Lung (tissue), 12 donors: ENCODE measurements around the gene FAM221B. TPM values are rescaled to one million over a fixed set of nuclear protein-coding genes. Genes with fewer than 3 reads are reported as not detected.

Experiments
- ATAC-seq: fragments of 200-7000 bp; cut with Tn5 transposase; one replicate; pipeline ENCODE4 v1.9.1; 2020; ENCODE audit warnings: moderate number of reproducible peaks; ENCODE audit not compliant: insufficient read depth, low FRiP score
- DNase-seq, 3 donors: peaks; one replicate each; pipeline ENCODE4 v3.0.0-alpha.2; 2013 to 2017
- H3K27ac ChIP-seq, 2 donors: one replicate each; pipeline ENCODE4 v1.5.1; 2013; ENCODE audit warnings: mild to moderate bottlenecking in 2 of 2, moderate library complexity in 2 of 2, control low read depth in 1 of 2, inconsistent platforms in 1 of 2, low read depth in 1 of 2, low read length in 1 of 2
- H3K27me3 ChIP-seq, 3 donors: one replicate each; pipeline ENCODE4 v1.5.1; 2013; ENCODE audit warnings: low read length in 2 of 3; ENCODE audit not compliant: control insufficient read depth in 3 of 3, insufficient read depth in 3 of 3
- H3K36me3 ChIP-seq, 4 donors: one replicate each; pipeline ENCODE4 v1.5.1; 2013; ENCODE audit warnings: low read length in 4 of 4, mild to moderate bottlenecking in 1 of 4, moderate library complexity in 1 of 4; ENCODE audit not compliant: control insufficient read depth in 4 of 4, insufficient read depth in 4 of 4
- H3K4me1 ChIP-seq, 5 donors: one replicate each; pipeline ENCODE4 v1.5.1; 2013; ENCODE audit warnings: low read length in 5 of 5, mild to moderate bottlenecking in 2 of 5, moderate library complexity in 1 of 5; ENCODE audit not compliant: control insufficient read depth in 5 of 5, insufficient read depth in 5 of 5
- H3K4me3 ChIP-seq: one replicate; pipeline ENCODE4 v1.5.1; 2013; ENCODE audit warnings: mild to moderate bottlenecking, control low read depth, moderate library complexity
- H3K9ac ChIP-seq, 2 donors: one replicate each; pipeline ENCODE4 v1.5.1; 2013; ENCODE audit warnings: low read length in 2 of 2, control low read depth in 1 of 2; ENCODE audit not compliant: insufficient read depth in 1 of 2
- H3K9me3 ChIP-seq, 4 donors: one replicate each; pipeline ENCODE4 v1.5.1; 2013; ENCODE audit warnings: low read length in 3 of 4, mild to moderate bottlenecking in 1 of 4, moderate library complexity in 1 of 4; ENCODE audit not compliant: control insufficient read depth in 4 of 4, insufficient read depth in 3 of 4
- WGBS, 2 donors: extraction: QIAGEN DNeasy Blood & Tissue Kit; methylation state at CpG; one replicate each; pipeline ENCODE4 v1.1.7; 2013; 5-methylcytosine and 5-hydroxymethylcytosine counted together
- polyA plus RNA-seq, 2 donors: library from polyadenylated mRNA; stranded (reverse); fragments of 200-250 nt; gene quantifications; one replicate each; pipeline ENCODE4 v1.2.1, GENCODE V29; 2013
- total RNA-seq, 2 donors: library from RNA; depleted of rRNA in 1 of 2; stranded (reverse); fragments of >200 nt in 1 of 2; gene quantifications; one replicate each; pipeline ENCODE4 v1.2.1, GENCODE V29; 2014 to 2021
- TF ChIP-seq, protein P1 (sequence below): IDR thresholded peaks from 2 replicates; pipeline ENCODE4 v1.5.1; 2012; ENCODE audit warnings: mild to moderate bottlenecking; ENCODE audit errors: control extremely low read depth, extremely low read depth
- donor health status: control.
- donor health status: control.
- donor health status: Bipolar disorder and iron deficiency.
- donor health status: healthy.
- donor health status: DM: yes; HTN: yes; CAD: no.

The FAM221B gene
- total and polyA plus RNA-seq, 4 donors, result 0.10 to 0.25 (median 0.13) TPM

DNA sequence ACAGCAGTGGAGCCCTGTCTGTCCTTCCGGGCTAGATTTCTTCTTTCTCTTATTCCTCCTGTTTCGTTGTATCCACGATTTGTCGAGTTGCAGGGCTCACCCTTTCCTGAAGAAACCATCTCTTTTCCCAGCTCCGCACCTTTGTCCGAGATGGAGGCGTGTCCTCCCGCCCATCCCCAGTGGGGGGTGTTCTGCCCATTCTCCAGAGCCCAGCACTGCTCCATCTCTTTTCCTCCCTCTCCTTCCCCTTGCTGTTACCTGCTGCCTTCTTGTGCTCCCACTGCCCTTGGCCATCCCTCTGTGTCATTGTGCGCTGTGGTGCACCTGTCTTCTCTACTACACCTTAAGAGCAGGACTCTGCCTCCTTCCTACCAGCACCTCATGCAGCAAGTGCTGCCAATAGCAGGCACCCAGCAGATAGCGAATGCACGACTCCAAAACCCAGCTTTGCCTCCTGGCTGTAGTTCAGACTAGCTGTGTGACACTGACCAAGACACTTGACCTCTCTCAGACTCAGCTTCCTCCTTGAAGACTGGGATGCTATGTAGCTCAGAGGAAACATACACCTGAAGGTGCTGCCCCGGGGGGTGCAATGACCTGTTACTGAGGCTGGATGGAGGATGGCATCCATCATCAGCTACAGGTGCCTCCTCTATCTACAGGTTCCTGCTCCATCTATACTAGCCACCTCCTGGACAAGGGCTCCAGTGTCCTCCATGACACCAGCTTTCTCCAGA, 32.8 kb upstream of the FAM221B start:
- H3K4me3 ChIP-seq, result no peak overlapping the region
- no peaks in the 10 kb centered on the region for H3K27me3 ChIP-seq
- WGBS, 2 donors, result 73 to 74% methylated on average over 12 of the region's 12 CpGs
- H3K4me1 ChIP-seq, result peaks cover 0 to 11% (median 0%) of the 10 kb centered on the region in 5 donors
- TF ChIP-seq, protein P1, sequence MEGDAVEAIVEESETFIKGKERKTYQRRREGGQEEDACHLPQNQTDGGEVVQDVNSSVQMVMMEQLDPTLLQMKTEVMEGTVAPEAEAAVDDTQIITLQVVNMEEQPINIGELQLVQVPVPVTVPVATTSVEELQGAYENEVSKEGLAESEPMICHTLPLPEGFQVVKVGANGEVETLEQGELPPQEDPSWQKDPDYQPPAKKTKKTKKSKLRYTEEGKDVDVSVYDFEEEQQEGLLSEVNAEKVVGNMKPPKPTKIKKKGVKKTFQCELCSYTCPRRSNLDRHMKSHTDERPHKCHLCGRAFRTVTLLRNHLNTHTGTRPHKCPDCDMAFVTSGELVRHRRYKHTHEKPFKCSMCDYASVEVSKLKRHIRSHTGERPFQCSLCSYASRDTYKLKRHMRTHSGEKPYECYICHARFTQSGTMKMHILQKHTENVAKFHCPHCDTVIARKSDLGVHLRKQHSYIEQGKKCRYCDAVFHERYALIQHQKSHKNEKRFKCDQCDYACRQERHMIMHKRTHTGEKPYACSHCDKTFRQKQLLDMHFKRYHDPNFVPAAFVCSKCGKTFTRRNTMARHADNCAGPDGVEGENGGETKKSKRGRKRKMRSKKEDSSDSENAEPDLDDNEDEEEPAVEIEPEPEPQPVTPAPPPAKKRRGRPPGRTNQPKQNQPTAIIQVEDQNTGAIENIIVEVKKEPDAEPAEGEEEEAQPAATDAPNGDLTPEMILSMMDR, result no peak
- no peak overlapping the region for H3K27ac ChIP-seq
- no peak for ATAC-seq
- no peaks in the 10 kb centered on the region for H3K9me3 ChIP-seq
- H3K9ac ChIP-seq, result no peak overlapping the region
- no peaks in the 10 kb centered on the region for H3K36me3 ChIP-seq
- DNase-seq, result no peak

DNA sequence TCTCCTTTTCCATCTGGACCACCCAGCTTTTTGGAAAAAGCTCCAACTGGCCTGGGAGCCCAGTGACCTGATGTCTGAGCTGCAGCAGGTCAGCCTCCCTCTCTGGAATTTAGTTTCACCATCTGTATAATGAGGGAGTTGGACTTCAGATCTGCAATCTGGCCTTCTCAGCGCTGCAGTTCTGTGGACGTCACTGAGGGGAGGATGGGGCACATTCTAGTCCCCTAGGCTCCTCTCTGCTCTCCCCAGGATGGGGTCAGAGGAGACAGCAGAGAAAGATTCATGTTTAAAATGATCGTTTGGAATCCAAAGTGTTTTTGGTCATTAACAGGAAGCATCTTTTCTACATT, 31.4 kb upstream of the FAM221B start:
- Histone ChIP-seq H3K9ac (no peak overlapping the region), H3K9me3 (no peaks in the 10 kb centered on the region), H3K36me3 (no peaks in the 10 kb centered on the region), H3K27ac (no peak overlapping the region), H3K4me3 (no peak overlapping the region), H3K4me1 (peaks cover 0 to 11% (median 0%) of the 10 kb centered on the region in 5 donors), H3K27me3 (no peaks in the 10 kb centered on the region)
- no peak for DNase-seq
- 53 to 65% methylated on average over 3 of the region's 3 CpGs for WGBS, 2 donors
- ATAC-seq, result no peak
- TF ChIP-seq, protein P1, result no peak

DNA sequence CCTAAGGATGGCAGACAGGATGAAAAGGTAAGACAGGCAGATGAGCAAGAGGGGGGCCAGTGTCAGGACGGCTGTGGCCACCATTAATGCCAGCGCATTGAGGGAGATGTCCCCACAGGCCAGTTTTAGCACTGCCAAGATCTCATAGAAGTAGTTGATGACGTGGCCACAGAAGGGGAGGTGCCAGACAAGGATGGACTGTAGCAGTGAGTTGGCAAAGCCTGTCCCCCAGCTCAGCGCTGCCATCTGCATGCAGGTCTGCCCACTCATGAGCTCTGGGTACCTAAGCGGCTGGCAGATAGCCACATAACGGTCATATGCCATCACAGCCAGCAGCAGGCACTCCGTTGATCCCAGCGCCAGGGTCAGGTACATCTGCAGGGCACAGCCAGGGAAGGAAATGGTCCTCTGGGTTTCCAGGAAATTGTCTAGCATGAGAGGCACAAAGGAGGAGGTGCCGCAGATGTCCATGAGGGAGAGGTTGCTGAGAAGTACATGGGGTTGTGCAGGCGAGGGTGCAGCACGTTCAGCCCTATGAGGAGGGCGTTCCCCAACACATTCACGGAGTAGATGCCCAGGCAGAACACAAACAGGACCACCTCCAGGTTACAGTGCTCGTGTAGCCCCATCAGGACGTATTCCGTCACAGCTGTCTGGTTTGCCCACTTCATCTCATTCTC, 30.9 kb upstream of the FAM221B start:
- H3K4me3 ChIP-seq, result no peak overlapping the region
- H3K9me3 ChIP-seq, result no peaks in the 10 kb centered on the region
- no peak for ATAC-seq
- H3K9ac ChIP-seq, result no peak overlapping the region
- DNase-seq, result peak; percentile 12 to 39 (median 25)
- WGBS, 2 donors, result 55 to 66% methylated on average over 16 of the region's 16 CpGs
- H3K27ac ChIP-seq, result no peak overlapping the region
- TF ChIP-seq, protein P1, result no peak
- no peaks in the 10 kb centered on the region for H3K36me3 ChIP-seq
- H3K4me1 ChIP-seq, result peaks cover 0 to 11% (median 0%) of the 10 kb centered on the region in 5 donors
- H3K27me3 ChIP-seq, result no peaks in the 10 kb centered on the region
